Measurements from ENCODE around the gene OAS3.

DNA sequence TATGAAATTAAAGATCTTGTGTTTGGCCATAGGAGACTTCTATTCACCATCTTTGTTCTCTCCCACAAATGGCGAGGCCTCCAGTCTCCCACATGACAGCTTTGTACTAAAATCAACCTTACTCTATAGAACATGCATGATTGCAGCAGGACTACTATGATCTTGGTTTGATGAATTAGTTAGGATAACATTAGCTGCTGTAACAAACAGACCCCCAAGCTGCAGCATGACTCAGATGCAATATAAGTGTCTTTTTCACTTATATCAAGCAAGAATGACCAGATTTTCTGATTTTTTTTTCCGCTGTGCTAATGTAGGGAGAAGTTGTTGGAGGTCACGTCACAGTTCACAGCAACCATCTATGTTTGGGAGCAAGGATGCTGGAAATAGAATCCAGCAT, 10.8 kb upstream of the OAS3 start:
- TF ChIP-seq EZH2phosphoT487 (IDR thresholded peaks at IDR 0.05; ENCODE audit: insufficient read depth, low read depth) = no peak
- no peak for TF ChIP-seq EZH2 (IDR thresholded peaks at IDR 0.05; ENCODE audit: insufficient read depth, poor library complexity, severe bottlenecking)

All from GM23248 (cell line).